Measurements from ENCODE around the gene LMX1A. TPM values are rescaled to one million over a fixed set of nuclear protein-coding genes. Genes with fewer than 3 reads are reported as not detected.

LMX1A gene
- total RNA-seq, 1 experiment from 2014 or later, result not detected

DNA sequence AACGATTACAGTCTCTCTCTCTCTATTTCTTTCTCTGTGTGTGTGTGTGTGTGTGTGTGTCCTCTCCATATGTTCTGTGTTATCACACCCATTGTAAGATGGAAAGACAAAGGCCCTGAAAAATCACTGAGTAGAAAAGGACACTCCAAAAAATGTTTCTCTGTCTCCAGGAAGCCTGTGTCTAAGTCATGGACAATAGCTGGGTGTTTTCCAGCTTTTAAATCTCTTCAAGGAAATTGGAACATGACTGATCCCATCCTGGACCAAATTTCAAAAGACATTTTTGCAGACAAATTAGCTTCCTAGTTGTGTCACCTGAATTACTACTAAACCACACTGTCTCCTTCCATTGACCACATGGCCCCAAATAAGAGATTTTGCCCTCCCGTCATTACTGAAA is 31.0 kb upstream of the LMX1A start:
- no peak for DNase-seq (ENCODE audit: low spot score)
- no peaks in the 10 kb centered on the region for H3K36me3 ChIP-seq (ENCODE audit: insufficient read depth, low read length, poor library complexity, severe bottlenecking)
- peaks cover 11% of the 10 kb centered on the region for H3K27me3 ChIP-seq (replicated peaks; ENCODE audit: insufficient read depth, low read depth, low read length, poor library complexity)
- CTCF ChIA-PET, result no interaction called here
- BruUV-seq (replicated peaks), result no TSS peak
- POLR2A ChIA-PET (ENCODE audit: low non-redundant PET), result no interaction called here
- no peak overlapping the region for H3K4me3 ChIP-seq (ENCODE audit: low read depth, low read length, poor library complexity, severe bottlenecking)
- no peaks in the 10 kb centered on the region for H3K9me3 ChIP-seq (ENCODE audit: low read depth, low read length, poor library complexity, severe bottlenecking)
- TF ChIP-seq, protein P1, sequence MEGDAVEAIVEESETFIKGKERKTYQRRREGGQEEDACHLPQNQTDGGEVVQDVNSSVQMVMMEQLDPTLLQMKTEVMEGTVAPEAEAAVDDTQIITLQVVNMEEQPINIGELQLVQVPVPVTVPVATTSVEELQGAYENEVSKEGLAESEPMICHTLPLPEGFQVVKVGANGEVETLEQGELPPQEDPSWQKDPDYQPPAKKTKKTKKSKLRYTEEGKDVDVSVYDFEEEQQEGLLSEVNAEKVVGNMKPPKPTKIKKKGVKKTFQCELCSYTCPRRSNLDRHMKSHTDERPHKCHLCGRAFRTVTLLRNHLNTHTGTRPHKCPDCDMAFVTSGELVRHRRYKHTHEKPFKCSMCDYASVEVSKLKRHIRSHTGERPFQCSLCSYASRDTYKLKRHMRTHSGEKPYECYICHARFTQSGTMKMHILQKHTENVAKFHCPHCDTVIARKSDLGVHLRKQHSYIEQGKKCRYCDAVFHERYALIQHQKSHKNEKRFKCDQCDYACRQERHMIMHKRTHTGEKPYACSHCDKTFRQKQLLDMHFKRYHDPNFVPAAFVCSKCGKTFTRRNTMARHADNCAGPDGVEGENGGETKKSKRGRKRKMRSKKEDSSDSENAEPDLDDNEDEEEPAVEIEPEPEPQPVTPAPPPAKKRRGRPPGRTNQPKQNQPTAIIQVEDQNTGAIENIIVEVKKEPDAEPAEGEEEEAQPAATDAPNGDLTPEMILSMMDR (conservative IDR thresholded peaks at IDR 0.05; ENCODE audit: low read depth, low read length), result no peak
- no peak for TF ChIP-seq EZH2 (IDR thresholded peaks at IDR 0.05; ENCODE audit: borderline replicate concordance, low read depth, low read length, poor library complexity, severe bottlenecking)
- H3K27ac ChIP-seq (ENCODE audit: low read depth, low read length, poor library complexity, severe bottlenecking), result no peak overlapping the region
- no peaks in the 10 kb centered on the region for H3K4me1 ChIP-seq (ENCODE audit: insufficient read depth, low read length, poor library complexity, severe bottlenecking)
- intact Hi-C loops (cut with micrococcal nuclease; ENCODE audit: unreplicated experiment), result no loop called here

GRCh38 chr1:165383599-165384405 is 27.3 kb upstream of the LMX1A start:
- TF ChIP-seq, protein P1 (conservative IDR thresholded peaks at IDR 0.05; ENCODE audit: low read depth, low read length), result no peak
- TF ChIP-seq EZH2 (IDR thresholded peaks at IDR 0.05; ENCODE audit: borderline replicate concordance, low read depth, low read length, poor library complexity, severe bottlenecking), result no peak
- CTCF ChIA-PET, result no interaction called here
- no peak overlapping the region for H3K27ac ChIP-seq (ENCODE audit: low read depth, low read length, poor library complexity, severe bottlenecking)
- intact Hi-C loops (cut with micrococcal nuclease; ENCODE audit: unreplicated experiment), result no loop called here
- POLR2A ChIA-PET (ENCODE audit: low non-redundant PET), result no interaction called here
- peaks cover 11% of the 10 kb centered on the region for H3K27me3 ChIP-seq (replicated peaks; ENCODE audit: insufficient read depth, low read depth, low read length, poor library complexity)
- BruUV-seq (replicated peaks), result no TSS peak
- DNase-seq (ENCODE audit: low spot score), result no peak
- no peak overlapping the region for H3K4me3 ChIP-seq (ENCODE audit: low read depth, low read length, poor library complexity, severe bottlenecking)
- H3K4me1 ChIP-seq (ENCODE audit: insufficient read depth, low read length, poor library complexity, severe bottlenecking), result no peaks in the 10 kb centered on the region
- no peaks in the 10 kb centered on the region for H3K9me3 ChIP-seq (ENCODE audit: low read depth, low read length, poor library complexity, severe bottlenecking)
- no peaks in the 10 kb centered on the region for H3K36me3 ChIP-seq (ENCODE audit: insufficient read depth, low read length, poor library complexity, severe bottlenecking)

DNA sequence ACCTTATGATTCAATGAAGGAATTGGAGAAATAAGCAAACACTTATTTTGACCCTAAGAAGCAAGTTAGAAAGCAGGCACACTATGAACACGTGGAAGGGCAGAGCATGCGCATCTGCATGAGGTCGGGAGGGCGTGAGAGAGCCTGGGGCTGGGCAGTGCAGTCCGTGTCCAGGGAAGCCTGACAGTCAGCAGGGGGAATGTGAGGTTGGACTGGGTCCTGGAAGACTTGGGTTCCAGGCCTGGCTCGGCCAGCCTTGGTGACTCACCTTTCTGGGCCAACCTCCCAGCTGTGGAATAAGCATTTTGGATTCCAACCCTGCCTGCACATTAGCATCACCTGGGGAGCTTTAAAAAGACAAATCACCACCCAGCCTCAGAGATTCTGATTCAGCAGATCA is 26.6 kb upstream of the LMX1A start:
- no peak for DNase-seq (ENCODE audit: low spot score)

More for the DNA sequence above, 26.6 kb upstream of the LMX1A start:
- Histone ChIP-seq H3K27ac (ENCODE audit: low read depth, low read length, poor library complexity, severe bottlenecking) (no peak overlapping the region), H3K27me3 (replicated peaks; ENCODE audit: insufficient read depth, low read depth, low read length, poor library complexity) (peaks cover 5% of the 10 kb centered on the region), H3K9me3 (ENCODE audit: low read depth, low read length, poor library complexity, severe bottlenecking) (no peaks in the 10 kb centered on the region), H3K4me1 (ENCODE audit: insufficient read depth, low read length, poor library complexity, severe bottlenecking) (no peaks in the 10 kb centered on the region), H3K4me3 (ENCODE audit: low read depth, low read length, poor library complexity, severe bottlenecking) (no peak overlapping the region), H3K36me3 (ENCODE audit: insufficient read depth, low read length, poor library complexity, severe bottlenecking) (no peaks in the 10 kb centered on the region)
- POLR2A ChIA-PET (ENCODE audit: low non-redundant PET), result no interaction called here
- BruUV-seq (replicated peaks), result no TSS peak
- TF ChIP-seq, protein P1 (conservative IDR thresholded peaks at IDR 0.05; ENCODE audit: low read depth, low read length), result no peak
- TF ChIP-seq EZH2 (IDR thresholded peaks at IDR 0.05; ENCODE audit: borderline replicate concordance, low read depth, low read length, poor library complexity, severe bottlenecking), result no peak
- intact Hi-C loops (cut with micrococcal nuclease; ENCODE audit: unreplicated experiment), result no loop called here
- CTCF ChIA-PET, result no interaction called here
